GM20431 (cell line): ENCODE measurements around the gene CAND2.
"Not testable (repeated sequence)": the region's sequence is repeated elsewhere in the genome, so short reads cannot be mapped to it uniquely, and the experiment has no call there.

Experiments
- in situ Hi-C: fragments of 300-500 bp; cut with MseI, MboI; formaldehyde crosslinking; loops from one replicate; pipeline ENCODE4 v1.15.0; 2020; ENCODE audit warnings: low sequenced_read_pairs; ENCODE audit not compliant: unreplicated experiment

Gene CAND2

DNA sequence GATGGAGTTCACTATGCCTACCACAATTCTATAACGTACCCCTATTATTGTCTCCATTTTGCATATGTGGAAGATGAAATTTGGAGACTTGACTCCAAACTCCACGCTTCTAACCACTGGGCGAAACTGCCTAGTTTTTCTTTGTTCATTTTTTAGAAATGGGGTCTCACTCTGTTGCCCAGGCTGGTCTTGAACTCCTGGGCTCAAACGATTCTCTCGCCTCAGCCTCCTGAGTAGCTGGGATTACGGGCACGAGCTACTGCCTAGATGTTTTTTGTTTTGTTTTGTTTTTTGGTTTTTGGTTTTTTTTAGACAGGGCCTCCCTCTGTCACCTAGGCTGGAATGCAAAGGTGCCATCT is 45.5 kb downstream of the CAND2 start:
- in situ Hi-C loops: no loop called here

DNA sequence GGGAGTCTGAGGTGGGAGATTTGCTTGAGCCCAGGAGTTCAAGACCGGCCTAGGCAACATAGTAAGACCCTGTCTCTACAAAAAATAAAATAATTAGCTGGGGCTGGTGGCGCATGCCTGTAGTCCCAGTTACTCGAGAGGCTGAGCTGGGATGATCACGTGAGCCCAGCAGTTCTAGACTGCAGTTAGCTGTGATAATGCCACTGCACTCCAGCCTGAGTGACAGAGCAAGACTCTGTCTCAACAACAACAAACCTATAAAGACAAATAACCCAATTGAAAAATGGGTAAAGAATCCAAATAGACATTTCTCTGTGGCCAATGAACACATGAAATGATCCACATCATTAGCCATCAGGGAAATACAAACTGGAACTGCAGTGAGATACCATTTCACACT is 46.0 kb downstream of the CAND2 start:
- in situ Hi-C loops: no loop called here

DNA sequence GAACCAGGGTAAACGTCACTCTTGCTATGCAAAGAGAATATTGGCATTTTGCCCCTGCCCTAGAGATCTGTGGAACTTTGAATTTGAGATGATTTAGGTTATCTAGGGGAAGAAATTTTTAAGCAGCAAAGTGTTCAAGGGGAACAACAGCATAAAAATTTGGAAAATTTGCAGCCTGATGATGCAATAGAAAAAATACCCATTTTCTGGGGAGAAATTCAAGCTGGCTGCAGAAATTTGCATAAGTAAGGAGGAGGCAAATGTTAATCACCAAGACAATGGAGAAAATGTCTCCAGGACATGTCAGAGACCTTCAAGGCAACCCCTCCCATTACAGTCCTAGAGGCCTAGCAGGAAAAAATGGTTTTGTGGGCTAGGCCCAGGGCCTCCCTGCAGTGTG is 49.3 kb downstream of the CAND2 start:
- in situ Hi-C loops: no loop called here

GRCh38 chr3:12852201-12852600 is 55.7 kb downstream of the CAND2 start:
- in situ Hi-C loops: no loop called here

GRCh38 chr3:12853847-12854246 is 57.4 kb downstream of the CAND2 start:
- in situ Hi-C loops: not testable (repeated sequence)

GRCh38 chr3:12854565-12854964 is 58.1 kb downstream of the CAND2 start:
- in situ Hi-C loops: no loop called here

DNA sequence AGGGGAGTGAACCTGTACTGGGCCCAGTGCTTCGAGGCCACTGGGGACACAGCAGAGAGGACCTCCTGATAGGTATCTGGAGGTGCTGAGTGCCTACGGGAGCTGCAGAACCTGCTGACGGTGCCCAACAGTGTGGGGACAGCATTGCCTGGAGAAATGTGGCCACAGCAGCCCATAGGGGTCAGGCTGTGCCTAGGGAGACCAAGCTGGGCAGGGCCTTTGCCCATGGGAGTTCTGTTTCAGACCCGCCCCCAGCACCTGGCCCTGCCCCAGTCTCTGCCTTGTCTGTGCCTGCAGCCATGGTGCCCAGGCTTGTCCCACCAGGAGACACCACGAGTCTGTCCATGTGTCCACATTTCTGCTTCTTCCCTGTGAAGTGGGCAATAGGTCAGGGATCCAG is 60.1 kb downstream of the CAND2 start:
- in situ Hi-C loops: no loop called here

GRCh38 chr3:12859840-12860239 is 63.4 kb downstream of the CAND2 start:
- in situ Hi-C loops: no loop called here

DNA sequence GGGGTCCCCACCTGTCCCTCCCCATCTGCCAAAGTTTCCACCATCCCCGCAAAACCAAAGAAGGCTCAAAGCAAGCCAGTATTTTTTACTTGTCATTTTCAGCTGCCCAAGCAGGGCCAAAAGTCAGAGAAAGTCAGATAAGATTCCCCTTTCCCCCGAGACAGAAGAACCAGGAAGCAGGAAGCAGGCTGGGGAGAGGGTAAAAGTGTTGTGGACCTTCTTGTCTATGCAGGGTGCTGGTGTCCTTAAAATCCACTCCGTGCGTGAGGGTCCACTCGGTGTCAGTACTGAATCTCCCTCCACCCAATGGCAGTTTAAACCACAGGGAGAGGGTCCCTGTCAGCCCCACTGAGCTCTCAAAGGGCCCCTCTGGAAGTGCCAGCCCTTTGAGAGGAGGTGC is 65.1 kb downstream of the CAND2 start:
- in situ Hi-C loops: no loop called here

DNA sequence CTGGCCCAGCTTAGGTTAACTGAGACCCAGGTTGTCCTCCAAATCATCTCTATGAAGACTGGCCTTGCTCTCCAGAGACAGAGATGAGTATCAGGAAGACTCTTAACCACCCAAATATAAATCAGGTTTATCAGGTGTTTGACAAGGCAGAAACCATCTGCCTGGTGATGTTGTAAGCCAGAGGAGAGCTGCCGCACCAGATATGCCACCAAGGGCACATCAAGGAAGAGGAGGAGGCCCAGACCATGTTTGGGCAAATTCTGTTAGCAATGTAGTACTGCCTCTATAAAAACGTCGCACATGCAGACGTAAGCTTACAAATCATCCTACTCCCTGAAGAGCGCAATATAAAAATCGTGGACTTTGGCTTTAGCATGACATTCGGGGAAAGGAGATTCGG is 65.9 kb downstream of the CAND2 start:
- in situ Hi-C loops: no loop called here

- in situ Hi-C loops: no loop called here
Measured at GRCh38 chr3:12865271-12865670, 68.8 kb downstream of the CAND2 start.

DNA sequence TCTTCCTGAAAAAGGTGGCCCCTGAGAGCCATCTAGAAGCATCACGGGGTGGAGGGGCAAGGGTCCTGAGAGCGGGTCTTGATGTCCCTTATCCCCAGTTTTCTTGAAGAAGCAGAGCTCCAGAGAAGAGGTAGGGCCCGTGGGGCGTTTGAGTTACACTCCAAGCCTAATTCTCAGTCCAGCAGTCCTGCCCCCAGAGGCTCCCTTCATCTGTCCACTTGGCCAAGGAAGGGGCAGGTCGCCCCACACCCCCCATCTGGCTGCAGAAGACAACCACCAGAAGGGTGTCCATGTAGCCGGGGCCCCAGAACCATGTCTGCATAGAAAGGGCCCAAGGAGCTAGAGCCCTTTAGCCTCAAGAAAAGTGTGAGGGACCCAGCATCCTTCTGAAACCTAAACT is 70.4 kb downstream of the CAND2 start:
- in situ Hi-C loops: no loop called here

DNA sequence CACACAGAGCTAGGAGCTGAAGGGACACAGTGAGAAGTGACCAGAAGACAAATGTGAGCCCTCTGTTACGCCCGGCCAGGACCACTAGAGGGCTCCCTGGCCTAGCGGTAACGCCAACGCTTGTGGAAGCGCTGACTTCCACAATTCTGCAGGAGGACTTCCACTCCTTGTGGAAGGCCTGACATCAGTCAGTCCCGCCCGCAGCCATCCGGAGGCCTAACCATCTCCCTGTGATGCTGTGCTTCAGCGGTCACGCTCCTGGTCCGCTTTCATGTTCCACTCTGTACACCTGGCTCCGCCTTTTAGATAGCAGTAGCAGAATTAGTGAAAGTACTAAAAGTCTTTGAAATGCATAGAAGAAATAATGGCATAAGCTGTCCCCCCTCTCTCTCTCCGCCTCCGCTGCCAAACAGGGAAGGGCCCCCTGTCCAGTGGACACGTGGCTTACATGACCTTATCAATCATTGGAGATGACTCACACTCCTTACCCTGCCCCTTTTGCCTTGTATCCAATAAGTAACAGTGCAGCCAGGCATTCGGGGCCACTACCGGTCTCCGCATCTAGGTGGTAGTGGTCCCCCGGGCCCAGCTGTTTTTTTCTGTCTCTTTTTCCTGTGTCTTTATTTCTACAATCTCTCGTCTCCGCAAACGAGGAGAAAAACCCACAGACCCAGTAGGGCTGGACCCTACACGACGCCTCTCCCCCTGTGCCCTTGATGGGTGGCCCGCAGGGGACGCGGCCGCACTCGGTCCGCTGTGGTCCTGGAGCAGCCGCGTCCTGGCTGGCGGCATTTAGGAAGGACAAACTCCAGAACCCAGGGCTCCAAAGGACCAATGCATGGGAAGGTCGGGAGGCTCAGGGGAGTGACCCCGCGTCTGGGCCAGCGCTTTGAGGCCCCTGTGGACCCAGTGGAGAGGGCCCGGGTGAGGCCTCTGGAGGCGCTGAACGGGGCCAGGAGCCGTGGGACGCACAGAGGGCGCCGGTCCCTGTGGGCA is 71.9 kb downstream of the CAND2 start:
- in situ Hi-C loops: no loop called here

- in situ Hi-C loops: no loop called here
Measured at GRCh38 chr3:12869035-12869621, 72.6 kb downstream of the CAND2 start.

DNA sequence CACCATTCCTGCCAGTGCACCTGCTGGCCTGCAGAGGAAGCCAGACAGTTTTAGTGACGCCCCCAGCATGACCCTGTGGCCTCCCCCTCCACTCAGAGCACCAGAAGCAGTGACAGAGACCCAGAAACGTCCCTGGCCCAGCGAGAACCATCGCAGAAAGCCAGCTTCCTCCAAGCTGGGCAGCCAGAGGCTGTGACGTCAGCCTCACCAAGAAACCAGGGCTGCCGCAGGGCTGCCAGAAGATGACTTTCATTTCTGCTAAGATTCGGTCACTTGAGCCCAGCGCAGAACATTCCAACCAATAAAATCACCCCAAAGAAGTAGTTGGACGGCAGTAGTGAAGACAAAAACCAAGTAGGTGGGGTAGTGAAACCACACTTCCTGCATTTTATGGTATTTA is 74.5 kb downstream of the CAND2 start:
- in situ Hi-C loops: no loop called here

GRCh38 chr3:12871404-12871983 is 75.0 kb downstream of the CAND2 start:
- in situ Hi-C loops: no loop called here

DNA sequence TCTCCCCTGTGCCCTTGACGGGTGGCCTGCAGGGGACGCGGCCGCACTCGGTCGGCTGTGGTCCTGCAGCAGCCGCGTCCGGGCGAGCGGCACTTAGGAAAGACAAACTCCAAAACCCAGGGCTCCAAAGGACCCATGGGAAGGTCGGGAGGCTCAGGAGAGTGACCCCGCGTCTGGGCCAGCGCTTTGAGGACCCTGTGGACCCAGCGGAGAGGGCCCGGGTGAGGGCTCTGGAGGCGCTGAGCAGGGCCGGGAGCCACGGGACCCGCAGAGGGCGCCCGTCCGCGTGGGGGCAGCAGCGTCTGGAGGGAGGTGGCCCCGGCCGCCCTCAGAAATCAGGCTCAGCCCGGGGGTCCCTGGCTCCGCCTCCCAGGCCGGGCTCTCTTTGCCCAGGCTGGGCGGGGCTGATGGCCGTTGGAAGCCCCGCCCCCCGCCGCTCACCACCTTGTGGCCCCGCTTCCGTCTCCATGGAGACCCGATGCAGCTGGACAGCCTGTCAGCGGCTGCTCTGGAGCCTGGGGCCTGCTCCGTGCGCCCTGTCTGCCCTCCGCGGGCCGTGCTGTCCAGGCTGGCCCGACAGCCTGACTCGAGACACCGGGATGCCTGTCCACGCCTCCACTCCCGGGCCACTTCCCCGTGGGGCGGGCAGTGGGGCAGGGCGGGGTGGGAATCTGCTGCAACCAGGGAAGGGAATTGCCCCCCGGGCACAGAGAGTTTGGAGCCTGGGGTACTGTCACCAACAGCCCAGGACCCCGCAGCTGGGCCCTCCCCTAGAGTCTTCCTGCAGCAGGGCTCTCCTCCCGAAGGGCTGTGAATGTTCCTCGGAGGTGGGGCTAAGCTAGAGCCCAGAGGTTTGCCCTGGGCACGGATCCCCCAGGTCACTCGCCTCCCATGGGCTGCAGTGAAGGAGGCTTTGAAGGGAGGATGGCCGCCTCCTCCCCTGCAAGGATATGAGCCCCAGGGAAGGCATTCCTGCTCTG is 79.7 kb downstream of the CAND2 start:
- in situ Hi-C loops: no loop called here

GRCh38 chr3:12877040-12877439 is 80.6 kb downstream of the CAND2 start:
- in situ Hi-C loops: no loop called here

- in situ Hi-C loops: no loop called here
Measured at GRCh38 chr3:12878141-12878574, 81.7 kb downstream of the CAND2 start.

- in situ Hi-C loops: not testable (repeated sequence)
Measured at GRCh38 chr3:12878758-12879157, 82.3 kb downstream of the CAND2 start.
